Hypothalamus (tissue), 51 donors: Measurements from ENCODE around the gene PSKH1.
"Not testable (repeated sequence)": the region's sequence is repeated elsewhere in the genome, so short reads cannot be mapped to it uniquely, and the experiment has no call there.

ENCODE experiments used
- DNase-seq, 51 donors: peaks; one replicate each; lab custom pipeline; 2025; lab: John Stamatoyannopoulos, UW

Gene PSKH1

GRCh38 chr16:67936880-67937605, 44.0 kb downstream of the PSKH1 start:
- DNase-seq: peak in 7 of 51 donors; percentile 22 to 65 (median 50)

- not testable (repeated sequence) for DNase-seq
These were observed 44.7 kb downstream of the PSKH1 start for GRCh38 chr16:67937713-67938112.

DNA sequence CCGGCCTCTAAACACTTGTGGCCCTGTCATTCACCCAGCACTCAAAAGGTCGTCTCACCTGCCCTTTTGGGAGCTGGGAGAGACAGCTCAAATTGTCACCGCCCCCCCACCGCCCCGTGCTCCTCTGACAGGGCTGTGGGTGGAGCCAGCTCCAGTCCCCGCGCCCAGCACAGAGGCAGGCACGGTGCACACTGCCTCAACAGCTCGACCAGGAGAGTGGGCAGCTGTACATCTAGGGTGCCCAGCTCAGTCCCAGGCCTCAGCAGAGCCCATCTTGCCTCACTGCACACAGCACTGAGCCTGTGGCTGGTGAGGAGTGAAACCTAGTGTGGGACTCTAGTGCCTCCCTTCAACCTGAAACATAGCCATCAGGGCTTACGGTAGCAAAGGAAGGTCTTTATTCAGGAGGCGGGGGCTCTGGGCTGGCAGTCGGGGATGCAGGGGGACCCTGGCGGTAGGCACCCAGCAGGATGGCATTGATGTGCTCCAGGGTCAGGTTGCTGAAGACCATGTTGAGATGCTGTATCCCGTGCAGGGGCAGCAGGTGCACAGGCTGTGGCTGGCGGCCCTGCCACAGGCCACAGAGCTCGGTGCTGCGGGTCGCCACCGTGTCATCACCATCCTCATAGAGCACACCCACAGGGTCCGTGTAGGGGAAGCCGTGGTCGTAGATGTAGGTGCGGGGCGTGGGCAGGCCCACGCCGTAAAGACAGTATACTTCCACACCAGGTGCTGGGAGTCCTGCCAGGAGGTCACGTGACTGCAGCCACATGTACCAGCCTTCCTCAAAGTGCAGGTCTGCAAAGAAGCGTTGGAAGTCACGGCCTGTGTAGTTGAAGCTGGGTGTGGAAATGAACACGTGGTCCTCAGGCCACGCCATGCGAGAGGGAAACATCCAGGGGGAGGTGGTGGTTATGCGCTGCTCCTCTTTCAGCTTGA, 46.7 kb downstream of the PSKH1 start:
- no peak for DNase-seq

GRCh38 chr16:67940446-67941089, 47.5 kb downstream of the PSKH1 start:
- no peak for DNase-seq

DNA sequence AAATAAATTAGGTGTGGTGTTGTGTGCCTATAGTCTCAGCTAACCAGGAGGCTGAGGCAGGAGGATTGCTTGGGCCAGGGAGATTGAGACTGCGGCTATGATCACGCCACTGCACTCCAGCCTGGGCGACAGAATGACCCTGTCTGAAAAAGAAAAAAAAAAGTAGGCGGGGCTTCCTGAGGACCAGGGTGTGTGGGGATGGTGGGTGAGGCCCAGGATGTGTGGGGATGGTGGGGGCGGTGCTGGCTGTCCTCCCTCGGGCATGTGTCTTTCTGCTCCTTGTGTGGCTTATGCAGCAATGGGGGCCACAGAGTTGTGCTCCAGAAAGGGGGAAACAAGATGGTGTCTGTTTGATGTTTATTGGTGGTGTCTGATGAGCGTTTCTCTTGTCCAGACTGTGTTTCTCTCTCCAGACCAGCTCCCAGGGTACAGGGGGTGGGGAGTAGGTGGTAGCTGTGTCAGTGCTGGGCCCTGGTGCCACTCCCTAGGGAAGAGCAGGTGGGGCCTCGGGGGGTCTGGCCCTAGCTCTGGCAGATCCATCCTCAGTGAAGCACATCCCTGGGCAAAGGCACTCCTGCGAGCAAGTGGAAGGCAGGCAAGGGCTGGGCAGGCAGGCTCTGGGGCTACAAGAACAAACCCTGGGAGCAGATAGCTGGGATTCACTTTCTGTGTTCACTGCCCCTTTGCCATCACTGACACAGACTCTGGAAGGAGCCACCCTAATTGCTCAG, 48.6 kb downstream of the PSKH1 start:
- DNase-seq: peak in 1 of 51 donors; percentile 14

DNA sequence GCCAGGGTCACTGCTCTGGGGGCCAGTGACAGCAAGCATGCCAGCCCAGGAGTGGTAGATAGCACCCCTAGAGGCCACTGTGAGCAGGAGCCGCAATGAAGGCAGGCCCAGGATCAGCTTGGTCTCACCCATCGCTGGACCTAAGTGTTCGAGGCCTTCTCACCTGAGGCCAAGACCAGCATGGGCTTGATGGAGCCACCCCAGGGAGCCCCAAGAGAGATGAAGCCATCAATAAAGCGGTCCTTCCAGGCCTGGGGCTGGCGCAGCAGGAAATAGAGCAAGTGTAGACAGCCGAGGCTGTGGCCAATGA, 49.1 kb downstream of the PSKH1 start:
- DNase-seq: peak in 11 of 51 donors; percentile 14 to 39 (median 32)

DNA sequence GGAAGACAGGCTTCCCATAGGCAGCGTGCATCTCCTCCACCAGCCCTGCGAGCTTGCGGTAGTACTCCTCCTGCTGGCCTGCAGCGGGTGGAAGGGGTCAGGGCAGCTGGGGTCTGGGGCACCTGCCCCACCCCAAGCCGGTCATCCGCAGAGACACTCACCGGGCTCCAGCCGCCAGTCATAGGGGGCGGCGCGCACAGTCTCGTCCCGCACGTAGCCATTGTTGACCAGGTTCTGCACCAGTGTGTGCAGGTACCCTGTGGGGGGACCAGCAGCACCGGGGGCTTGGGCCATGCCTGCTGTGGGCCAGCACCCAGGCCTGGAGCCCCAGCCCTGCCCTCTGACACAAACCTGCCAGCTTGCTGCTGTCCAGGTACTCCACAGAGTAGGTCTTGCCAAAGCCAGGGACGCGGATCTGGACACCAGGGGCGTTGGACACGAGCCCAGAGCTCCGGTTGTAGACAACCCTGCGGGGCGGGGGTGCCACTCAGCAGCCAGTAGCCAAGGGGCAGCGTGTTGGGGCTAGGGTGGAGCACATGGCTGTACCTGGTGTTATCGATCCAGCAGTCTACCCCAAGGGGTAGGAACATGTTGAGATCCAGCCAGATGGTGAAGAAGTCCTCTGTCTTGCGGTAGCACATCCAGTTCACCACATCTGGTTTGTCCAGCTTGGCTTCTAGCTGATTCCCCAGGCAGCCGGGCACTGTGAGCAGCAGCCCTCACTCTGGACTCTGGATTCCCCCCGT, 49.6 kb downstream of the PSKH1 start:
- DNase-seq: no peak

DNA sequence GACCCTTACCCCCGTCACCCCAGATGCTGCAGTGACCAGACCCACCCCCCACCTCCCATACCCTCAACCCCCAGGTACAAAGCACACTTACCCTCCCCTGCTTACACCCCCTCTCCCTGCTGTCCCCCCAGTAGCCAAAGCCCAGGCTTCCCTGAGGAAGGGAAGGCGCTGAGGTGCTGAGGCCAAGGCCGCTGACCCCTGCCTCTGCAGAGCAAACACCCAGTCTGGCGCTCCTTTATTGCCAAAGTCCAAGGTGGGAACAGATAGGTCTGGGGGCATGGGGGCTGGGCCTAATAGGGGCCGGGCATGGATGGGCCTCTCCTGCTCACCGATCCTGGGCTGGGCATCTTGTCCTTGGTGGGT, 50.2 kb downstream of the PSKH1 start:
- DNase-seq: no peak

GRCh38 chr16:67943619-67944504, 50.8 kb downstream of the PSKH1 start, which contains the start of gene LCAT:
Gene LCAT, minus strand, starts transcription at chr16:67944120. Its CDS starts 19 bp downstream, at chr16:67944101.
- DNase-seq: peak in 48 of 51 donors; percentile 17 to 91 (median 69)

GRCh38 chr16:67944690-67945391, 51.8 kb downstream of the PSKH1 start:
- DNase-seq: peak in 1 of 51 donors; percentile 47

GRCh38 chr16:67945392-67945933, 52.4 kb downstream of the PSKH1 start:
- no peak for DNase-seq

GRCh38 chr16:67946128-67946569, 53.1 kb downstream of the PSKH1 start:
- no peak for DNase-seq

DNA sequence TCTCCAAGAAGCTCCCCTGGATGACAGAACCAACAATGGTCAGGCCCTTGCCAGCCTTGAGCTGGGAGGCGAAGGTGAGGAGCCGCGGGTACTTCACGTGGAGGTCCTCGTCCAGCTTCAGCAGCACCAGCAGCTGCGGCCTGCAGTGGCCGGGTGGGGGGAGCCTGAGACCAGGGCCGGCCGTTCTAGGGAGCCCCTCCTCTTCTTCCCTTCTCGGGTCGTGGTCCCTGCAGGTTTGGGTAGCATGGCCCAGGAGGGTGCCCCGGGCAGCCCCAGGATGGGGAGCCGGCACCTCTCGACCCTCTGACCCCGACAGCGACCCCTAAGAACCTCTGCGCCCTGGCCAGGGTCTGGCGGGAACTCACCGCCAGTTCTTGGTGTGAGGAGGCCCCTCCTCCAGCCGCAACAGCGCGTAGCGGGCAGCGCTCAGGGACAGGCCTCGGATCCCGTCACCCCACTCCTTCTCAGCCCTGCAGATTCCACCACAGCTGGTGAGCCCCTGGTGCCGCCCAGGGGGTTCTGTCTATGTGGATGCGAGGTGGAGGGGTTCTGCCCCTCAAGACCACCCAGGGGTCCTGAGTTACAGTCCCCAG, 54.0 kb downstream of the PSKH1 start:
- no peak for DNase-seq

DNA sequence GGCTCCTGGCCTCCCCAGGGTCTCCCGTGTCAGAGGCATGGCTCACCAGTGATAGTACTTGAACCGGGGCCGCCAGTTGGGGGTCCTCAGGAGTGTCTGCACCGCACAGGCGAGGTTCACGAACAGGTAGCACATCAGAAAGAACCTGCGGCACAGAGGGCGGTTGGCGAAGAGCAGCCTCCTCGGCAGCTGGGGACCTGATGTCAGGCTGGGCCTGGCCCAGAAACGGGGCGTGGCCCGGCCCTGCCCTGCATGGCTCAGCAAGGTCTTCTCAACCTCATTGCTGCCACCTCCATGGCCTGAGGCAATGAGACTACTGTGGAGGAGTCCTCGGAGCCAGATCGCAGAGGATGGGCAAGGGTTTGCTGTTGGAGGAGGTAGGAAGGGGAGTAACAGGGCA, 55.0 kb downstream of the PSKH1 start:
- DNase-seq: no peak

GRCh38 chr16:67949645-67950044, 56.6 kb downstream of the PSKH1 start:
- no peak for DNase-seq

- DNase-seq: no peak
These were observed 57.3 kb downstream of the PSKH1 start for GRCh38 chr16:67950335-67950843.

- DNase-seq: peak; percentile 19 to 96 (median 85)
These were observed 58.4 kb downstream of the PSKH1 start for GRCh38 chr16:67951485-67951884.
